Measurements from ENCODE around the gene C5.

Gene C5

DNA sequence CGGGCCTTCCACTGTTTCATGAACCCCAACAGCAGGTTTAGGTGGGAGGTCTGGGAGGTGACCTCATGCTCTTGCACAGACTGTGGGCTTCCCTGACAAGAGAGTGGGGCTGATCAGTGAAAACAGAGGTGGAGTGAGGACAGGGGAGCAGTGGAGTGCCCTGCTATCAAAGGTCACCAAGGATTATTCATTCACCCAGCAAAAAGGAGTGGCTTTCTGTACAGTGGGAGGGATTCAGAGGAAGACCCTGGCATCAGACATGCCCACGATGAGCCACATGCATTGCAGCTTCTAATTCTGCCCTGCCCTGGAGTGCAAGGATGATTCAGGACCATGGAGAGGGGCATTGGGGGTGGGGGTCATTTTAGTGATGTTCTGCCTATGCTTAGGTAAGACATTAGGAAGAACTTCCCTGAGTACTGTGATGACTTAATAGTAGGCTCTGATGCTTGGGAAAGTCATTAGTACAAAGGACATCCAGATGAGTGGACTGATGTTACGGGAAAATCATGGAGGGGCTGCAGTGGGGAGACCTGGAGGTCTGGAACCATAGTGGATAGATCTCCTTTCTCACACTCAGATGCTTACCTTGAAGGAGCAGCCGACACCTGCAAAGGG, 136.3 kb downstream of the C5 start:
- no peak for DNase-seq
- 95% methylated on average over 4 of the region's 4 CpGs for WGBS
- no peak overlapping the region for H3K4ac ChIP-seq (ENCODE audit: low read depth in 1 of 2, low read length in 2 of 2)

DNA sequence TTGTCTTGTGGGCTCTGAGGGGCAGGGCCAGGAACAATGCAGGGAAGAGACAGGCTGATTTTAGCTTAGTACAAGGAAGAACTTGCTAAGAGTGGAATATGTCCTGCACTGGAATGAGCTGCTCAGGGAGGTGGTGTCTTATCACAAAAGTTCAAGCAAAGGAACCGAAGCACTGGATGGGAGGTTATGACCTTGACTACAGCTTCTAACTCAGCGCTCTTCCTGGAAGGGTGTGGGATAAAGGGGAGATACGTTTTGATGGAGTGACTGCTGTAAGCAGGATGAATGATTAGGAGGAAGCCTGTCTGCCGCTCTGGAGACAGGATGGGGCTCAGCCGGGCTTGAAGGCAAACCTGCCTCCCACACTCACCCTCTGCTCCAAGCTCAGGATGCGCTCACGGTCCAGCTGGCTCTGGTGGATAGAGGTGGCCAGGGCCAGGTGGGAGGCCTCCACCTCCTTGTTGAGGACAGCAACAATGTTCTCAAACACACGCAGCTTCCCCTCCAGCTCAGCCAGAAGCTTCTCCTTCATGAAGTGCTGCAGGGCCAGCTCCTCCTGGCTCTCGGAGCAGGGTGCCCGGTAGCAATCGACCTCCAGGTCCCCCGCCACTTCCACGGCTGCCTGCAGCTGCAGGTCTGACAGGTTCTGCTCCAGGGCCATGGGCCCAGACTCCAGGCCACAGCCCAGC, 137.0 kb downstream of the C5 start:
- Histone ChIP-seq H3K14ac (ENCODE audit: low read length in 2 of 2) (no peak overlapping the region), H2AK5ac (ENCODE audit: low read length, severe bottlenecking) (no peak overlapping the region), H3K18ac (ENCODE audit: low read depth in 1 of 2, low read length in 2 of 2) (no peak overlapping the region), H3K4ac (ENCODE audit: low read depth in 1 of 2, low read length in 2 of 2) (no peak overlapping the region), H3K79me1 (replicated peaks; ENCODE audit: low read length, poor library complexity, severe bottlenecking) (no peaks in the 10 kb centered on the region), H3K9ac (ENCODE audit: low read length) (no peak overlapping the region), H3K4me1 (ENCODE audit: control insufficient read depth, insufficient read depth, low read depth, low read length) (peaks cover 8% of the 10 kb centered on the region), H3K4me2 (ENCODE audit: low read length, poor library complexity, severe bottlenecking) (no peak overlapping the region), H3K9me3 (ENCODE audit: control insufficient read depth, low read length) (peaks cover 3% of the 10 kb centered on the region), H3K27me3 (ENCODE audit: control insufficient read depth in 1 of 2, insufficient read depth in 1 of 2, low read length in 2 of 2) (no peaks in the 10 kb centered on the region), H3K23ac (ENCODE audit: low read length in 2 of 2) (no peak overlapping the region), H4K8ac (ENCODE audit: low read length) (no peak overlapping the region), H2BK120ac (ENCODE audit: low read depth, low read length) (no peak overlapping the region), H3K36me3 (ENCODE audit: control insufficient read depth in 1 of 2, insufficient read depth in 2 of 2, low read depth in 1 of 2, low read length in 2 of 2) (peaks cover 9 to 24% of the 10 kb centered on the region in 2 experiments), H2AFZ (ENCODE audit: low read depth, low read length) (no peak overlapping the region), H4K91ac (ENCODE audit: low read length) (no peak overlapping the region), H2BK12ac (ENCODE audit: low read length in 2 of 2) (no peak overlapping the region), H3K4me3 (ENCODE audit: insufficient read depth in 1 of 2, low read depth in 1 of 2, low read length in 2 of 2) (no peak overlapping the region), H3K27ac (ENCODE audit: low read length, poor library complexity, severe bottlenecking) (no peak overlapping the region), H2BK5ac (ENCODE audit: low read depth, low read length, poor library complexity, severe bottlenecking) (no peak overlapping the region), H2BK15ac (ENCODE audit: low read depth, poor library complexity, severe bottlenecking) (no peak overlapping the region)
- 92% methylated on average over 11 of the region's 13 CpGs for WGBS
- DNase-seq = no peak

More for the DNA sequence above, 136.3 kb downstream of the C5 start:
- no peak overlapping the region for H3K4me2 ChIP-seq (ENCODE audit: low read length, poor library complexity, severe bottlenecking)
- no peaks in the 10 kb centered on the region for H3K79me1 ChIP-seq (replicated peaks; ENCODE audit: low read length, poor library complexity, severe bottlenecking)
- no peak overlapping the region for H3K23ac ChIP-seq (ENCODE audit: low read length in 2 of 2)
- H2BK5ac ChIP-seq (ENCODE audit: low read depth, low read length, poor library complexity, severe bottlenecking) = no peak overlapping the region
- no peak overlapping the region for H4K8ac ChIP-seq (ENCODE audit: low read length)
- no peak overlapping the region for H2BK120ac ChIP-seq (ENCODE audit: low read depth, low read length)
- H2AFZ ChIP-seq (ENCODE audit: low read depth, low read length) = no peak overlapping the region
- H3K14ac ChIP-seq (ENCODE audit: low read length in 2 of 2) = no peak overlapping the region
- no peak overlapping the region for H2BK15ac ChIP-seq (ENCODE audit: low read depth, poor library complexity, severe bottlenecking)
- no peak overlapping the region for H4K91ac ChIP-seq (ENCODE audit: low read length)
- no peak overlapping the region for H2AK5ac ChIP-seq (ENCODE audit: low read length, severe bottlenecking)
- peaks cover 3% of the 10 kb centered on the region for H3K9me3 ChIP-seq (ENCODE audit: control insufficient read depth, low read length)
- H3K27ac ChIP-seq (ENCODE audit: low read length, poor library complexity, severe bottlenecking) = no peak overlapping the region
- no peak overlapping the region for H3K4me3 ChIP-seq (ENCODE audit: insufficient read depth in 1 of 2, low read depth in 1 of 2, low read length in 2 of 2)
- no peak overlapping the region for H3K9ac ChIP-seq (ENCODE audit: low read length)
- H3K27me3 ChIP-seq (ENCODE audit: control insufficient read depth in 1 of 2, insufficient read depth in 1 of 2, low read length in 2 of 2) = no peaks in the 10 kb centered on the region
- H3K18ac ChIP-seq (ENCODE audit: low read depth in 1 of 2, low read length in 2 of 2) = no peak overlapping the region
- no peak overlapping the region for H2BK12ac ChIP-seq (ENCODE audit: low read length in 2 of 2)
- H3K36me3 ChIP-seq (ENCODE audit: control insufficient read depth in 1 of 2, insufficient read depth in 2 of 2, low read depth in 1 of 2, low read length in 2 of 2) = peaks cover 9 to 24% of the 10 kb centered on the region in 2 experiments
- peaks cover 9% of the 10 kb centered on the region for H3K4me1 ChIP-seq (ENCODE audit: control insufficient read depth, insufficient read depth, low read depth, low read length)

DNA sequence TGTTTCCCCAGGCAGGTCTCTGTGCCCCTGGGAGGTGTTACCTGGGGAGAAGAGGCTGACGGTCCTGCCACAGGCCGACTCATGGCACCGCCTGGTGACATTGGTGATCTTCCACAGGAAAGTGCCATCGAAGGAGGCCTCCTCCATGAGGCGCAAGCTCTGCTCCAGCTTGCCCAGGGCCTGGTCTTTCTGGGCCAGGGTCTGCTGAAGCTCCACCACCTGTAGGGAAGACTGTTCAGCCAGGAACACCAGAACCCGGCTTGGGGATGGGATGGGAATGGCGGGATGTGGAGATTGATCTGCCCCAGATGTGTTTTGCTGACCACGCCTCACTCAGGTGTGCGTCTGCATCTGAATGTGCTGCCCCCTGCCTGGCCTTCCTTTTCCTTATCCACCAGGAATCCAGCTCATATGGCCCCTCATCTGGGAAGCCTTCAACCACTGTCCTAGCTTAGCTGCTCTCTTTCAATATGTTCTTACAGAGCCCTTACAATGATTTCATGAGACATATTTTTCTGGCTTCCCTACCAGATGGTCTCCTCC, 138.7 kb downstream of the C5 start:
- peaks cover 9 to 24% of the 10 kb centered on the region in 2 experiments for H3K36me3 ChIP-seq (ENCODE audit: control insufficient read depth in 1 of 2, insufficient read depth in 2 of 2, low read depth in 1 of 2, low read length in 2 of 2)
- H4K8ac ChIP-seq (ENCODE audit: low read length) = no peak overlapping the region
- no peak overlapping the region for H2BK5ac ChIP-seq (ENCODE audit: low read depth, low read length, poor library complexity, severe bottlenecking)
- no peaks in the 10 kb centered on the region for H3K9me3 ChIP-seq (ENCODE audit: control insufficient read depth, low read length)
- H3K23ac ChIP-seq (ENCODE audit: low read length in 2 of 2) = no peak overlapping the region
- H3K4me2 ChIP-seq (ENCODE audit: low read length, poor library complexity, severe bottlenecking) = no peak overlapping the region
- no peak for DNase-seq
- no peak overlapping the region for H3K27ac ChIP-seq (ENCODE audit: low read length, poor library complexity, severe bottlenecking)
- no peak overlapping the region for H2BK15ac ChIP-seq (ENCODE audit: low read depth, poor library complexity, severe bottlenecking)
- no peak overlapping the region for H2BK120ac ChIP-seq (ENCODE audit: low read depth, low read length)
- H3K9ac ChIP-seq (ENCODE audit: low read length) = no peak overlapping the region
- H3K14ac ChIP-seq (ENCODE audit: low read length in 2 of 2) = no peak overlapping the region
- no peak overlapping the region for H3K4ac ChIP-seq (ENCODE audit: low read depth in 1 of 2, low read length in 2 of 2)
- 85% methylated on average over 9 of the region's 9 CpGs for WGBS
- H3K79me1 ChIP-seq (replicated peaks; ENCODE audit: low read length, poor library complexity, severe bottlenecking) = no peaks in the 10 kb centered on the region
- H3K4me3 ChIP-seq (ENCODE audit: insufficient read depth in 1 of 2, low read depth in 1 of 2, low read length in 2 of 2) = no peak overlapping the region
- H3K4me1 ChIP-seq (ENCODE audit: control insufficient read depth, insufficient read depth, low read depth, low read length) = peaks cover 8% of the 10 kb centered on the region
- H3K18ac ChIP-seq (ENCODE audit: low read depth in 1 of 2, low read length in 2 of 2) = no peak overlapping the region
- no peak overlapping the region for H2AFZ ChIP-seq (ENCODE audit: low read depth, low read length)
- H3K27me3 ChIP-seq (ENCODE audit: control insufficient read depth in 1 of 2, insufficient read depth in 1 of 2, low read length in 2 of 2) = no peaks in the 10 kb centered on the region
- H2AK5ac ChIP-seq (ENCODE audit: low read length, severe bottlenecking) = no peak overlapping the region
- H2BK12ac ChIP-seq (ENCODE audit: low read length in 2 of 2) = no peak overlapping the region
- H4K91ac ChIP-seq (ENCODE audit: low read length) = no peak overlapping the region

DNA sequence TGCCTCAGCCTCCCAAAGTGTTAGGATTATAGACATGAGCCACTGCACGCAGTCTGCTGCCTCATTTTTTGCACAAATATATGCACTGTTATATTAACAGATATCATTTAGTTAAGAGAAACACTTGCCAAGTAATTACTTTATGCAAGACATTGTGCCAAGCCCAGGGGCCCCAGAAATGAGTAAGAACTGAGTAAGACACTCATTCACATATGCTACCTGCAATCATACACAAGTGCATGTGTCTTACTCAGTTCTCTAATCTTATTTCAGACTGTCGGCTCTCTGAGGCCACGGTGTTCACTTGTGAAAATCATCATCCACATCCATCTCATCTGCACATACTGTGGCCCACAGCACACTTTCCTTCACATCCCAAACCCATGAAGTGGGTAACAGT, 139.4 kb downstream of the C5 start:
- no peaks in the 10 kb centered on the region for H3K27me3 ChIP-seq (ENCODE audit: control insufficient read depth in 1 of 2, insufficient read depth in 1 of 2, low read length in 2 of 2)
- no peak for DNase-seq
- H3K23ac ChIP-seq (ENCODE audit: low read length in 2 of 2) = no peak overlapping the region
- H2BK5ac ChIP-seq (ENCODE audit: low read depth, low read length, poor library complexity, severe bottlenecking) = no peak overlapping the region
- no peaks in the 10 kb centered on the region for H3K79me1 ChIP-seq (replicated peaks; ENCODE audit: low read length, poor library complexity, severe bottlenecking)
- 91% methylated on average over 2 of the region's 3 CpGs for WGBS
- no peaks in the 10 kb centered on the region for H3K9me3 ChIP-seq (ENCODE audit: control insufficient read depth, low read length)
- no peak overlapping the region for H2AFZ ChIP-seq (ENCODE audit: low read depth, low read length)
- H3K14ac ChIP-seq (ENCODE audit: low read length in 2 of 2) = no peak overlapping the region
- H2BK120ac ChIP-seq (ENCODE audit: low read depth, low read length) = no peak overlapping the region
- no peak overlapping the region for H2AK5ac ChIP-seq (ENCODE audit: low read length, severe bottlenecking)
- H2BK15ac ChIP-seq (ENCODE audit: low read depth, poor library complexity, severe bottlenecking) = no peak overlapping the region
- no peak overlapping the region for H2BK12ac ChIP-seq (ENCODE audit: low read length in 2 of 2)
- H3K4me1 ChIP-seq (ENCODE audit: control insufficient read depth, insufficient read depth, low read depth, low read length) = peaks cover 8% of the 10 kb centered on the region
- no peak overlapping the region for H3K18ac ChIP-seq (ENCODE audit: low read depth in 1 of 2, low read length in 2 of 2)
- no peak overlapping the region for H4K91ac ChIP-seq (ENCODE audit: low read length)
- H3K4me3 ChIP-seq (ENCODE audit: insufficient read depth in 1 of 2, low read depth in 1 of 2, low read length in 2 of 2) = no peak overlapping the region
- H3K27ac ChIP-seq (ENCODE audit: low read length, poor library complexity, severe bottlenecking) = no peak overlapping the region
- H4K8ac ChIP-seq (ENCODE audit: low read length) = no peak overlapping the region
- no peak overlapping the region for H3K9ac ChIP-seq (ENCODE audit: low read length)
- peaks cover 9 to 24% of the 10 kb centered on the region in 2 experiments for H3K36me3 ChIP-seq (ENCODE audit: control insufficient read depth in 1 of 2, insufficient read depth in 2 of 2, low read depth in 1 of 2, low read length in 2 of 2)
- no peak overlapping the region for H3K4ac ChIP-seq (ENCODE audit: low read depth in 1 of 2, low read length in 2 of 2)
- no peak overlapping the region for H3K4me2 ChIP-seq (ENCODE audit: low read length, poor library complexity, severe bottlenecking)

Measured in mesenchymal stem cell (in vitro differentiated cells and primary cell).